PFSK-1 (cell line): ENCODE data around the gene HIKESHI.

Experiments used
- FOXP2 ChIP-seq: optimal IDR thresholded peaks from 2 replicates; pipeline ENCODE3; 2011; ENCODE audit warnings: borderline replicate concordance, control low read depth, inconsistent platforms; ENCODE audit not compliant: insufficient read depth; ENCODE audit errors: extremely low read length, extremely low read depth
- POLR2AphosphoS5 ChIP-seq: IDR thresholded peaks from 2 replicates; pipeline ENCODE4 v1.6.1; 2012; ENCODE audit warnings: low read depth, mild to moderate bottlenecking, control low read depth, low read length, moderate library complexity
- SIN3A ChIP-seq: IDR thresholded peaks from 2 replicates; pipeline ENCODE4 v1.6.1; 2012; ENCODE audit warnings: mild to moderate bottlenecking, low read length, moderate library complexity, borderline replicate concordance; ENCODE audit not compliant: insufficient read depth
- TAF1 ChIP-seq: IDR thresholded peaks from 2 replicates; pipeline ENCODE4 v1.6.1; 2012; ENCODE audit warnings: low read length, control low read depth, borderline replicate concordance; ENCODE audit not compliant: insufficient read depth
- TF ChIP-seq, protein P1 (sequence below), 2 experiments: IDR thresholded peaks; 2 replicates each; pipeline versions ENCODE4 v1.6.1 to v1.8.0; 2011 to 2012; ENCODE audit warnings: low read depth in 2 of 2, low read length in 2 of 2, control low read depth in 1 of 2, inconsistent platforms in 1 of 2, mild to moderate bottlenecking in 1 of 2, moderate library complexity in 1 of 2; ENCODE audit not compliant: insufficient read depth in 1 of 2

HIKESHI gene

DNA sequence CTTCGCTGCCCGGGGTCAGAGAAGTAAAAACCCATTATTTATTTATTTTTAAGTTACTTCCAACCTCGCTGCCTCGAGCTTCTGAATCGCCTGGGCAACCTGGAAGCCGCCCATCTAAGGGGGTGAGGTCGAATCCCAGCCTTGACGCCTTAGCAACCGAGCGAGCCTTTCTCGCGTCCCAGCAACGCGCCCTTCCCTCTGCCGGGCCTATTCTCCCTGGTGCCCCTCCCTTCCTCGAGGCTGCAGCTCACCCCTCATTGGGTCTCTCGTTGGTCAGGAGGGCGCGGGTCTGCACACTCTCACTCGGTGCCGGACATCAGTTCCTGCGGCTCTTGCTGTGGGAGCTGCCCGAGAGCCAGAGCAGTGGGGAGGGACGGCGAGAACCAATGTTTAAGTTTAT lies 72.5 kb downstream of the HIKESHI start, which contains the start of gene CCDC81:
TSS of gene CCDC81 (plus strand) at position 302 of the 400 bp plus-strand sequence. CDS start 277 bp downstream, outside the sequence.
- TF ChIP-seq POLR2AphosphoS5 (no peak), SIN3A (no peak), FOXP2 (no peak), TAF1 (no peak)
- TF ChIP-seq, protein P1, sequence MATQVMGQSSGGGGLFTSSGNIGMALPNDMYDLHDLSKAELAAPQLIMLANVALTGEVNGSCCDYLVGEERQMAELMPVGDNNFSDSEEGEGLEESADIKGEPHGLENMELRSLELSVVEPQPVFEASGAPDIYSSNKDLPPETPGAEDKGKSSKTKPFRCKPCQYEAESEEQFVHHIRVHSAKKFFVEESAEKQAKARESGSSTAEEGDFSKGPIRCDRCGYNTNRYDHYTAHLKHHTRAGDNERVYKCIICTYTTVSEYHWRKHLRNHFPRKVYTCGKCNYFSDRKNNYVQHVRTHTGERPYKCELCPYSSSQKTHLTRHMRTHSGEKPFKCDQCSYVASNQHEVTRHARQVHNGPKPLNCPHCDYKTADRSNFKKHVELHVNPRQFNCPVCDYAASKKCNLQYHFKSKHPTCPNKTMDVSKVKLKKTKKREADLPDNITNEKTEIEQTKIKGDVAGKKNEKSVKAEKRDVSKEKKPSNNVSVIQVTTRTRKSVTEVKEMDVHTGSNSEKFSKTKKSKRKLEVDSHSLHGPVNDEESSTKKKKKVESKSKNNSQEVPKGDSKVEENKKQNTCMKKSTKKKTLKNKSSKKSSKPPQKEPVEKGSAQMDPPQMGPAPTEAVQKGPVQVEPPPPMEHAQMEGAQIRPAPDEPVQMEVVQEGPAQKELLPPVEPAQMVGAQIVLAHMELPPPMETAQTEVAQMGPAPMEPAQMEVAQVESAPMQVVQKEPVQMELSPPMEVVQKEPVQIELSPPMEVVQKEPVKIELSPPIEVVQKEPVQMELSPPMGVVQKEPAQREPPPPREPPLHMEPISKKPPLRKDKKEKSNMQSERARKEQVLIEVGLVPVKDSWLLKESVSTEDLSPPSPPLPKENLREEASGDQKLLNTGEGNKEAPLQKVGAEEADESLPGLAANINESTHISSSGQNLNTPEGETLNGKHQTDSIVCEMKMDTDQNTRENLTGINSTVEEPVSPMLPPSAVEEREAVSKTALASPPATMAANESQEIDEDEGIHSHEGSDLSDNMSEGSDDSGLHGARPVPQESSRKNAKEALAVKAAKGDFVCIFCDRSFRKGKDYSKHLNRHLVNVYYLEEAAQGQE (IDR thresholded peaks at IDR 0.05; ENCODE audit: insufficient read depth in 1 of 2, low read depth in 2 of 2, low read length in 2 of 2): no peak

DNA sequence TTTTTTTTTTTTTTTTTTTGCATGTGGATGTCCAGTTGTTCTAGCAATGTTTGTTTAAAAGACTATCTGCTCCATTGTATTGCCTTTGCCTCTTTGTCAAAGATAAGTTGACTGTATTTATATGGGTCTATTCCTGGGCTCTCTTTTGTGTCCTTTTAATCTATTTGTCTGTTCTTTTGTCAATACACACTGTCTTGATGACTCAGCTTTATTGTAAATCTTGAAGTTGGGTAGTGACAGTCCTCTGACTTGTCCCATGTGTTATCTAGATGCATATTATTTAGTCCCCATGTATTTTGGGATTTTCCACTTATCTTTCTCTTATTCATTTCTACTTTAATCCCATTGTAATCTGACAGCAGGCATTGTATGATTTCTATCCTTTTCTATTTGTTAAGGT lies 75.9 kb downstream of the HIKESHI start:
- TF ChIP-seq POLR2AphosphoS5 (no peak), SIN3A (no peak), TAF1 (no peak), FOXP2 (no peak)
- TF ChIP-seq, protein P1 (IDR thresholded peaks at IDR 0.05; ENCODE audit: insufficient read depth in 1 of 2, low read depth in 2 of 2, low read length in 2 of 2): no peak

DNA sequence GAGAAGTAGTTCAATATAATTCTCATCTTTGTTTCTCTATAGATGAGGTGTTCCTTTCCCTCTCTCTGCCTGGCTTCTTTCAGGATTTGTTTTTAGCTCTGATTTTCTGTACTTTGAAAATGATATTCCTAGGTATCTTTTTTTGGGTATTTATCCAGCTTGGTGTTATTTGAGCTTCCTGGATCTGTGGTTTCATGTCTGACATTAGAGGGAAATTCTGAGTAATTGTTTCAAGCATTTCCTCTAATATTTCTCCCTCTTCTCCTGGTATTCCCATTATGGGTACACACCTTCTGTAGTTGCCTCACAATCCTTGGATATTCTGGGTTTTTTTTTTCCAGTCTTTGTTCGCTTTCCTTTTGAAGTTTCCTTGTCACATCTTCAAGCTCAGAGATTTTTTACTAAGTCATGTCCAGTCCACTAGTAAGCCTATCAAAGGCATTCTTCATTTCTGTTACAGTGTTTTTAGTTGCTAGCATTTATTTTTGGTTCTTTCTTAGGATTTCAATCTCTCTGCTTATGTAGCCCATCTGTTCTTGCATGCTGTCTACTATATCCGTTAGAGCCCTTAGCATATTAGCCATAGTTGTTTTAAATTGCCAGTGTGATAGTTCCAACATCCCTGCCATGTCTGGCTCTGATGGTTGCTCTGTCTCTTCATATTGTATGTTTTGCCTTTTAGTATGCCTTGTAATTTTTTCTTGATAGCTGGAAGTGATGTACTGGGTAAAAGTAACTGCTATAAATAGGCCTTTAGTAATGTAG lies 78.4 kb downstream of the HIKESHI start:
- TF ChIP-seq TAF1 (no peak), SIN3A (no peak), POLR2AphosphoS5 (no peak), FOXP2 (no peak)
- TF ChIP-seq, protein P1 (IDR thresholded peaks at IDR 0.05; ENCODE audit: insufficient read depth in 1 of 2, low read depth in 2 of 2, low read length in 2 of 2): no peak

DNA sequence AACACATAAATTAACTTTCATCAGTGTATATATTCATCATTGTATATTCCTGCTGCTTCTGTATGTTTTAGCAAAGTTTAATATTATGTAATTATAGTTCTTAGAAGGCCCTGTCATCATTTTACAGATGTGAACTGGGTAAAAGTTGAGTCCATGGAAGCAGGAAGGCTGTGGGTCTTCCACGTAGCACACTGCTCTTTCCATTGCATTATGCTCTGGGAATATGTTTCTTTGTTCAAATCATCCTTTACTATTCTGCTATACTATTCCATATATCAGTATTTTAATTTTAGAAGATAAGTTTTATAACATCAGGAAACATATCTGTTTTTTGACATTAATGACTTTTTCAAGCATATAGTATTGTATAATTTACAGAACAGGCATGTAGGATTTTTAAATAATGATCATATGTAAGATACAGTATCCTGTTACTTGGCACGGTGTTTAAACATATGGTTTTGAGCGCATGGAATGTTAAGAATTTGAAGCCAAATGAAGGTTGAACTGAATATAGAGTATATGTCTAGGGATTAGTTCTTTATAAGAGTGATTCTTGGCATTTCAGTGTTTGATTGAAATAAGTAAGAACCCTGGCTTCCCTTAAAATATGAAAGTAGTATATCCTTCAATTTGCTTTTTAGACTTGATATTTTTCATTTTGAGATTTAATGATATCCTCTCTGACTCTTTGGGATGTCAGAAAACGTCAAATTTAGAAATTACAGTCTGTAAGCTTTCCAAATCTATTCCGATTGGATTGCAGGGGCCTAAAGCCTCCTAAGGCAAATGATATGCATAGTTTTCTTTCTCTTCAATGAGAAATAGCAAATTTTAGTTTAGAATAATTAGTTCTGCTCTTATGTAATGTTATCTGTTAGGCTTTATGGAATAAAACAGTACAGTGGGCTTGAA lies 81.3 kb downstream of the HIKESHI start:
- TF ChIP-seq POLR2AphosphoS5 (no peak), SIN3A (no peak), FOXP2 (no peak), TAF1 (no peak)
- TF ChIP-seq, protein P1 (IDR thresholded peaks at IDR 0.05; ENCODE audit: insufficient read depth in 1 of 2, low read depth in 2 of 2, low read length in 2 of 2): no peak
